Mesendoderm (in vitro differentiated cells): ENCODE results near the gene METTL15.
A peak's percentile ranks its signal among the peaks of the same experiment; 100 is the strongest.

Experiments
- DNase-seq: peaks from one replicate; pipeline ENCODE4 v3.0.0; 2013
- H2AK5ac ChIP-seq: 2 replicates; pipeline ENCODE4 v1.6.1; 2013; ENCODE audit warnings: low read length, inconsistent platforms
- H2BK120ac ChIP-seq: 2 replicates; pipeline ENCODE4 v1.6.1; 2013; ENCODE audit warnings: low read depth, mild to moderate bottlenecking, low read length, moderate library complexity, mixed read lengths
- H2BK15ac ChIP-seq: replicated peaks from 2 replicates; pipeline ENCODE4 v1.6.1; 2013; ENCODE audit warnings: low read depth, mild to moderate bottlenecking, moderate library complexity
- H2BK5ac ChIP-seq: 2 replicates; pipeline ENCODE4 v1.6.1; 2013; ENCODE audit warnings: low read length, inconsistent platforms
- H3K18ac ChIP-seq: 2 replicates; pipeline ENCODE4 v1.6.1; 2013; ENCODE audit warnings: mild to moderate bottlenecking, low read length, mixed read lengths
- H3K23ac ChIP-seq: one replicate; pipeline ENCODE4 v1.6.1; 2013; ENCODE audit warnings: low read length
- H3K27ac ChIP-seq: 2 replicates; pipeline ENCODE4 v1.5.1; 2013; ENCODE audit warnings: low read depth, mild to moderate bottlenecking, inconsistent platforms, low read length, moderate library complexity
- H3K27me3 ChIP-seq: 2 replicates; pipeline ENCODE4 v1.6.1; 2013; ENCODE audit warnings: low read length, control low read depth, mild to moderate bottlenecking, inconsistent platforms; ENCODE audit not compliant: insufficient read depth, poor library complexity
- H3K36me3 ChIP-seq: 2 replicates; pipeline ENCODE4 v1.6.1; 2013; ENCODE audit warnings: low read length, inconsistent platforms; ENCODE audit not compliant: control insufficient read depth, insufficient read depth
- H3K4ac ChIP-seq: one replicate; pipeline ENCODE4 v1.6.1; 2013; ENCODE audit warnings: low read depth, mild to moderate bottlenecking, low read length, moderate library complexity
- H3K4me1 ChIP-seq: 2 replicates; pipeline ENCODE4 v1.6.1; 2013; ENCODE audit warnings: low read depth, low read length, inconsistent platforms; ENCODE audit not compliant: control insufficient read depth
- H3K4me2 ChIP-seq: 2 replicates; pipeline ENCODE4 v1.6.1; 2013; ENCODE audit warnings: low read length
- H3K4me3 ChIP-seq: 2 replicates; pipeline ENCODE4 v1.5.1; 2013; ENCODE audit warnings: mild to moderate bottlenecking, low read length
- H3K56ac ChIP-seq: one replicate; pipeline ENCODE4 v1.6.1; 2013; ENCODE audit warnings: low read length
- H3K79me1 ChIP-seq: 2 replicates; pipeline ENCODE4 v1.6.1; 2013; ENCODE audit warnings: low read length, inconsistent platforms
- H3K79me2 ChIP-seq: 2 replicates; pipeline ENCODE4 v1.6.1; 2013; ENCODE audit warnings: mild to moderate bottlenecking, low read length; ENCODE audit not compliant: control insufficient read depth, insufficient read depth
- H3K9ac ChIP-seq: 2 replicates; pipeline ENCODE4 v1.6.1; 2013; ENCODE audit warnings: low read length, inconsistent platforms
- H4K5ac ChIP-seq: one replicate; pipeline ENCODE4 v1.6.1; 2013; ENCODE audit warnings: low read length
- H4K8ac ChIP-seq: one replicate; pipeline ENCODE4 v1.6.1; 2013; ENCODE audit warnings: low read depth, mild to moderate bottlenecking, control low read depth, low read length, moderate library complexity
- WGBS: extraction: QIAGEN DNeasy Blood & Tissue Kit; methylation state at CpG from one replicate; pipeline ENCODE4 v1.1.7; 2013; ENCODE audit warnings: low lambda C conversion rate, missing lambda C conversion rate; ENCODE audit not compliant: insufficient coverage; ENCODE audit errors: extremely low coverage; 5-methylcytosine and 5-hydroxymethylcytosine counted together

Gene METTL15

DNA sequence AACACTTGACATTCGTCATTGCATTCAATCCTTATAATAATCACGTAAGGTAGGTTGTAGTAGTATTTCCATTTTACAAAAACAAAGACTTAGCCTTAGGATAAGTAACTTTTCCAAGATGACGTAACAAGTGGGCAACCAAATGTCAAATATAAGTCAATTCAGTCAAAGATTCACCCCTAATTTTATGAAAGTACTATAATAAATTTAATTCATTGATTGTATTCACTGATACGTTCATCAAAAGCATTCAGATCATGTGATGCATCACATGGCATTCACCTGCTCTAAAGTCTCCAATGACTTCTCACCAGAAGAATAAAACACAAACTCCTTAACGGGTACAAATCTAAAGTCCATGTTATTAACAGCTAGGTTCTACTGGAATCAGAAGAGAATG, 2.3 kb upstream of the METTL15 start:
- DNase-seq, result no peak
- no CpG with 5 or more reads among the region's 5 CpGs for WGBS
- no peak overlapping the region for H3K4me3 ChIP-seq

DNA sequence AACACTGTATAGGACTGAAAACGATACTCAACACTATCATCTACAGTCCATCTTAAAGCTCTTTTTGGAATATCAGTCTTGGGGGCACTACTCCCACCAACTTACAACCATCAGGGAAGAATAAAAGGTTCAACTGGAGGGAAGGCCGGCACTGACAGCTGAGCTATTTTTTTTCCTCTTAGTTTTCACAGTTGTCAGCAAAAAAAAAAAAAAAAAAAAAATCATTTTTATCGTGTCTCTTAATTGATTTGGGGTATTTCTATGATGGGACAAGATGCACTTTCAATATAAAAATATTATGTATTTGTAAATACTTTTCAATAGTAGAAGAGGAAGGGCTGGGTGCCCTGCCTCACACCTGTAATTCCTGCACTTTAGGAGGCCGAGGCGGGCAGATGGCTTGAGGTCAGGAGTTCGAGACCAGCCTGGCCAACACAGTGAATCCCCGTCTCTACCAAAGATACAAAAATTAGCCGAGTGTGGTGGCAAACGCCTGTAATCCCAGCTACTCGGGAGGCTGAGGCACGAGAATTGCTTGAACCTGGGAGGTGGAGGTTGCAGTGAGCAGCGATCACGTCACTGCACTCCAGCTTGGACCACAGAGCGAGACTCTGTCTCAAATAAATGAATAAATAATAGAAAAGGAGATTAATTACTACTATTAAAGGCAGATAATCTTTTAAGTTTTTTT, 1.7 kb upstream of the METTL15 start:
- Histone ChIP-seq H3K27me3 (no peaks in the 10 kb centered on the region), H3K36me3 (no peaks in the 10 kb centered on the region), H2BK15ac (no peak overlapping the region), H3K4me2 (no peak overlapping the region), H3K27ac (no peak overlapping the region), H3K56ac (no peak overlapping the region), H3K9ac (no peak overlapping the region), H3K23ac (no peak overlapping the region), H3K4me3 (no peak overlapping the region), H2BK120ac (no peak overlapping the region), H3K79me2 (peaks cover 20% of the 10 kb centered on the region), H4K5ac (no peak overlapping the region), H3K18ac (no peak overlapping the region), H3K4me1 (no peaks in the 10 kb centered on the region), H2AK5ac (no peak overlapping the region), H3K79me1 (peaks cover 2% of the 10 kb centered on the region), H3K4ac (no peak overlapping the region), H4K8ac (no peak overlapping the region), H2BK5ac (no peak overlapping the region)
- DNase-seq, result no peak
- WGBS, result no CpG with 5 or more reads among the region's 14 CpGs

More for the DNA sequence above, 2.3 kb upstream of the METTL15 start:
- no peak overlapping the region for H3K4ac ChIP-seq
- no peak overlapping the region for H4K8ac ChIP-seq
- H3K27me3 ChIP-seq, result no peaks in the 10 kb centered on the region
- H2AK5ac ChIP-seq, result no peak overlapping the region
- H3K79me1 ChIP-seq, result peaks cover 2% of the 10 kb centered on the region
- H3K9ac ChIP-seq, result no peak overlapping the region
- H3K36me3 ChIP-seq, result no peaks in the 10 kb centered on the region
- no peak overlapping the region for H3K27ac ChIP-seq
- peaks cover 19% of the 10 kb centered on the region for H3K79me2 ChIP-seq
- H2BK15ac ChIP-seq, result no peak overlapping the region
- H3K4me2 ChIP-seq, result no peak overlapping the region
- H3K4me1 ChIP-seq, result no peaks in the 10 kb centered on the region
- H2BK5ac ChIP-seq, result no peak overlapping the region
- H3K18ac ChIP-seq, result no peak overlapping the region
- no peak overlapping the region for H3K23ac ChIP-seq
- H3K56ac ChIP-seq, result no peak overlapping the region
- no peak overlapping the region for H4K5ac ChIP-seq
- no peak overlapping the region for H2BK120ac ChIP-seq

DNA sequence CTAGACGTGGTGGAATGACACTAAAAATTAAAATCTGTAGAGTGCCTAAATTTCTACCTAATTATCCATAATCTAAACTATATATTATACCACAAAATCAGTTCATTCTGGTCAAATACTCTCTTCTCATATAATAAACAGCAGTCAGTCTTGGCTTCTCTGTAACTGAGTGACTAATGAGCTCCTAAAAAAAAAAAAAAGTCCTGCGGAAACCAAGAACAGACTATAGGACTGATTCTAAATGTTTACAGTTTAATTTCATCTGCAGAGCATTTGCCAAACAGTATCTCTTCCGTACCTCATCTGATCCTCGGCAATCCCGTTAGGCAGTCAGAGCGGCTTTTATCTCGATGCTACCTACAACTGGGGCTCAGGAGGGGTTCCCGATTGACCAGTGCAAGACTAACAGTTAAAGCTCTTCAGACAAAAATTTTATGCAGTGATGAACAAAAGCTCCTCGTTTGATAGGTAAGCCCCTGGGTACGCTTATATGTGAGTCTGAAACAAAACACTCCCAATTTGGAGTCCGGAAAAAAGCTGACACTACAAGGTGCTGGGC, 918 bp upstream of the METTL15 start:
- peak overlapping the region; percentile 75 for H3K4me2 ChIP-seq
- no CpG with 5 or more reads among the region's 11 CpGs for WGBS
- peak overlapping the region; percentile 55 for H3K27ac ChIP-seq
- H4K5ac ChIP-seq, result no peak overlapping the region
- peaks cover 19% of the 10 kb centered on the region for H3K79me2 ChIP-seq
- H3K23ac ChIP-seq, result no peak overlapping the region
- no peak overlapping the region for H3K4ac ChIP-seq
- peaks cover 3% of the 10 kb centered on the region for H3K79me1 ChIP-seq
- H4K8ac ChIP-seq, result no peak overlapping the region
- no peak overlapping the region for H2BK5ac ChIP-seq
- H3K36me3 ChIP-seq, result no peaks in the 10 kb centered on the region
- no peaks in the 10 kb centered on the region for H3K4me1 ChIP-seq
- H3K9ac ChIP-seq, result peak overlapping the region; percentile 79
- peak overlapping the region; percentile 91 for H3K56ac ChIP-seq
- peak overlapping the region; percentile 39 for H3K18ac ChIP-seq
- peak; percentile 53 for DNase-seq
- H2BK15ac ChIP-seq, result no peak overlapping the region
- no peak overlapping the region for H2AK5ac ChIP-seq
- H3K4me3 ChIP-seq, result peak overlapping the region; percentile 88
- no peak overlapping the region for H2BK120ac ChIP-seq
- H3K27me3 ChIP-seq, result no peaks in the 10 kb centered on the region

DNA sequence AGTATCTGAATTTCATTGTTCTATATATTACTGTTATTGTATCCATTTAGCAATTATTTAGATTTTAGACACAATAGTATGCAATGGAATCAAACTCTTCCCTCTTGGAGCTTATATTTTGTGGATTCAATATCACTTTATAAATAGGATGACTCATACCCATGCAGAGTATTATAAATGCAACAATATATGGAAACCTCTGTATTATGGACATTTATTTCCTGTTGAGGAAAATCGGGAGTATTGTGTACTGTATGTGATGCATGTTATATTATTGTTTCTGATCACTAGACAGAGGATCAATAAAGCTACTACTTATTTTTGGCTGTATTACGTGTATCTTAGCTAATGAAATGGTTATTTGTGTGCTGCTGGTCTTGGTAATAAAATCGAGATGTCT, 770 bp downstream of the METTL15 start:
- no CpG with 5 or more reads among the region's 3 CpGs for WGBS
- H3K4me1 ChIP-seq, result no peaks in the 10 kb centered on the region

DNA sequence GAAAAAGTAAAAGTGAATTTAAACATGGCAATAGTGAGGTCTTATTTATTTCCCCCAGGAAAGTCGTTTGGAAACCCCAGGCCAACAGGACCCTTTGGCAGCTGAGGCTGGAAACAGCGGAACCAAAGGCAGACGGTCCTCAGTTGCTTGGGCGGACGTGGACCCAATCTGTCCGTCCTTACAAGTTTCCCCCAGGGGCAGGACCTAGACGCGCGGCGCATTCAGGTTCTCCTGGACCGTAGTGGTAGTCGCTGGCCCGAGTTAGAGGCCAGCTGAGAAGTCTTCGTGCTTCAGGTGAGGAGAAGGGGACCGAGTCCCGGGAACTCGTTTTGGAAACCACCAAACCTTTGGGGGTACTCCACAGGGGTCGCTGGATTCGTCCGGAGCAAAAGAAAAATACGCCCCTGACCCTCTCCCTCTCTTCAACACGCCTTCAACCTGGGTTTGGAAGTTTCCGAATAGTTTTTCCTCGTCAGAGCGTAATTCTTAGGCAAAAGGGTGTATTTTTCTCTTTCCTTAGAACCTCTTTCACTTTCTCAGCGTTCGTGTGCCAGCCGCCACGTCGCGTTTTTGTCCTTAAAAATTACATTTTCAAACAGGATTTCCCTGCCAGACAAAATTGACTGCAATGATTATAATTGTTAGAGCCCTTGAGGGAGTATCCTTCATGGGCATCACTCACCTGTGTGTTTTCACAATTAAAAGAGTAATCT, 2.1 kb downstream of the METTL15 start:
- Histone ChIP-seq H3K27me3 (no peaks in the 10 kb centered on the region), H3K23ac (no peak overlapping the region), H3K79me2 (peaks cover 17% of the 10 kb centered on the region), H3K27ac (peak overlapping the region; percentile 3), H3K79me1 (peaks cover 3% of the 10 kb centered on the region), H3K36me3 (no peaks in the 10 kb centered on the region), H4K8ac (peak overlapping the region; percentile 98), H3K4ac (no peak overlapping the region), H3K56ac (peak overlapping the region; percentile 86), H2AK5ac (no peak overlapping the region), H2BK15ac (no peak overlapping the region), H2BK5ac (no peak overlapping the region), H4K5ac (no peak overlapping the region), H3K4me2 (peak overlapping the region; percentile 86), H3K9ac (peak overlapping the region; percentile 81), H2BK120ac (peak overlapping the region; percentile 65), H3K18ac (peak overlapping the region; percentile 51), H3K4me3 (peak overlapping the region; percentile 88), H3K4me1 (no peaks in the 10 kb centered on the region)
- DNase-seq, result peak; percentile 86
- WGBS, result no CpG with 5 or more reads among the region's 31 CpGs

More for the DNA sequence above, 770 bp downstream of the METTL15 start:
- Histone ChIP-seq H3K23ac (no peak overlapping the region), H4K8ac (no peak overlapping the region), H2BK120ac (no peak overlapping the region), H3K4me3 (no peak overlapping the region), H3K27me3 (no peaks in the 10 kb centered on the region), H3K79me2 (peaks cover 19% of the 10 kb centered on the region), H3K56ac (no peak overlapping the region), H3K4ac (no peak overlapping the region), H2BK5ac (no peak overlapping the region), H3K9ac (no peak overlapping the region), H3K36me3 (no peaks in the 10 kb centered on the region), H3K18ac (no peak overlapping the region), H3K79me1 (peaks cover 3% of the 10 kb centered on the region), H4K5ac (no peak overlapping the region), H2AK5ac (no peak overlapping the region), H3K27ac (no peak overlapping the region), H3K4me2 (no peak overlapping the region), H2BK15ac (no peak overlapping the region)
- no peak for DNase-seq
